GM11168 (cell line): ENCODE data around the gene DNM3.
"Not testable (repeated sequence)": the region's sequence is repeated elsewhere in the genome, so short reads cannot be mapped to it uniquely, and the experiment has no call there.

Experiments
- in situ Hi-C: fragments of 300-500 bp; cut with MboI; formaldehyde crosslinking; loops from one replicate; pipeline ENCODE4 v1.12.0; 2022; ENCODE audit warnings: low sequenced_read_pairs; ENCODE audit not compliant: unreplicated experiment

DNM3 gene

DNA sequence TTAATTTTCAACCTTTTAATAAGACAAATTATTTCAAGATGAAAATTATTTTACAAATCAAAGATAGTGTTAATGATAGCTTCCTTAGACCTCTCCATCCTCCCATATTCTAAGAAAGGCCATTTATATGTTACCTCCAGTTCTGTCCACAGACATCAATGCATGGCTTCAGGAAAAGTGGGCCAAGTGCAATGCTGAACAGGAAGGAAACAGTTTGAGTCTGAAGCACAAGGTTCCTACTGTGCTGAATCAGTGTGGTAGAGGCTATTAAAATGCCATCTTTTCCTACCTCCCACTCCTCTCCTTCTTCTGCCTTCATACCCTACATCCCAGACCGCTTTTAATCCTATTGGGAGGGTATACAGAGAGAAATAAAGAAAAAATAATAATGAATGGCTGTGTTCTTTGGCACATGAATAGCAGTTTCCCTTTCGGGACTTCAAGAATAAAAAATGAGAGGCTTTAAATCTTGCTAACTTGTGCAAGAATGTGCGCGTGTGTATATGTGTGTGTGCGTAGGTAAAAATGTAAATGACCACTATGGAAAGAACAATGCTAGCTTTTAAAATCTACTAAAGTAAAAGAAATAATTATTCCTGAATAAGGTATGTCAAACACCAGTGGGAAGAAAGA, 516.6 kb downstream of the DNM3 start:
- in situ Hi-C loops, result loop anchor here (5.0 kb wide), 1 partner anchor 34 kb away; no protein-coding TSS in a partner anchor

- in situ Hi-C loops, result loop anchor here (5.0 kb wide), 1 partner anchor 33 kb away; no protein-coding TSS in a partner anchor
Observed at GRCh38 chr1:172359491-172359999, 518.2 kb downstream of the DNM3 start.

- in situ Hi-C loops, result no loop called here
Observed at GRCh38 chr1:172360511-172360910, 519.2 kb downstream of the DNM3 start.

- in situ Hi-C loops, result no loop called here
Observed at GRCh38 chr1:172360985-172361384, 519.7 kb downstream of the DNM3 start.

DNA sequence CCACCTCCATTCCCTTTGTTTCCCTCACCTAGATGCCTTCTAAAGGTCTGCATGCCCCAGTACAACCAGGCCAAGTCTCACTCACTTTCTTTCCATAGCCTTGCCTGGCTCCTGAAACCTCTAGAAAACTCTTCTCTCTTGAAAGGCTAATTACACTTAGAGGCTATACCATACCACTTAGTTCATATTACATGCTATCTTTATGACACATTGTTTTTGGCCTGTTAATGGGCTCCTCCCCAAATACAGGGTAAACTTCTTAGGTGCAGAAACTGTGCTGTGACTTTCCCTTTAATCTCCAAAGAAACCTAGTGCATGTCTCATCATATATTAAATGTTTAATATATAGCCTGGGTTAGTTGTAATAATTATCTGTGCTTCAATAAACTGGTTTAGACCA, 522.6 kb downstream of the DNM3 start:
- in situ Hi-C loops, result no loop called here

DNA sequence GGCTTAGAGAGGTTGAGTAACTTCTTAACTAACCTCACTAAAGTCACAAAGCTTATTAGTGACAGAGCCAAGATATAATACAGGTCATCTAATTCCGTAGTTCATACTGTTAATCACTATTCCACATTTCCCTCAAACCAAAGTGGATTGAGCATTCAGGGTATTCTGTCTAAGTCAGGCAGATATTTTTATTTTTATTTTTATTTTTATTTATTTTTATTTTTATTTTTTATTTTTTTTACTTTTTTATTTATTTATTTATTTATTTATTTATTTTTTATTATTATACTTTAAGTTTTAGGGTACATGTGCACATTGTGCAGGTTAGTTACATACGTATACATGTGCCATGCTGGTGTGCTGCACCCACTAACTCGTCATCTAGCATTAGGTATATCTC, 530.3 kb downstream of the DNM3 start:
- in situ Hi-C loops, result not testable (repeated sequence)

DNA sequence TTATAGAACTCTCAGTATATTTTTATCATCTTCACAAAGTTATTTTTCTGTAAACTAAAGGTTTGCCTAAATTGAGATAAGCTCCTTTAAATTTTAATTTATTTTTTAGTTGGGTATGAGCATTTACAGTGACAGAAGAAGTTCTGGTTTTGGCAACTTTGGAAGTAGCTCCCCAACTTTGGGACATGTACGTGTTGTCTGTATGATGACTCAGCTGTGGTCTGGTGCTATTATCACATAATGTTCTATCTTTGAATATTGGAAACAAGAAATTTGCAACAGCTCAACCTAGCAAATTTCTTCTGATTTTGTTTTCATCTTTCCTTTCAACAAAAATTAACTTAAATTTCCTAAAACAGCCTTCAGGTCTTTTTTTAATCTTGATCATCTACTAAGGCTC, 532.6 kb downstream of the DNM3 start:
- in situ Hi-C loops, result no loop called here

DNA sequence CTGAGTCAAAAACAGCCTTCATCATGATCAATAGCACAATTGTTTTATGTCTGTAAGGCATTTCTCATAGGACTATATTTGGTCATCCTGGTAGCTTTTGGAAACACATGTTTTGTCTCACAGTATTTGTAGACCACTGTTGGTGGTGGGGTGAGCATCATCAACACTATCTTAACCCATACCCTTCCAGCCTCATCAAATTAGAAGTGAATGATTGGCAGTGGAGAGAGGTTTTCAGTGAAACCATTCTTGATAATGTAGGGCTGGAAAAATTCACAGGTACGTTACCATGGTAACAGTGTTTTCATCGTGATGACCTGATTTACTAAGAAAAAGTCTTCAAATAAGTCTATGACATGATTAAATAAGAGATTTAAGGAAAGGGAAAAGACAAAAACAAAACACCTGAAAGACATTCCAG, 533.9 kb downstream of the DNM3 start:
- in situ Hi-C loops, result no loop called here

- in situ Hi-C loops, result no loop called here
Observed at GRCh38 chr1:172376431-172376830, 535.1 kb downstream of the DNM3 start.

DNA sequence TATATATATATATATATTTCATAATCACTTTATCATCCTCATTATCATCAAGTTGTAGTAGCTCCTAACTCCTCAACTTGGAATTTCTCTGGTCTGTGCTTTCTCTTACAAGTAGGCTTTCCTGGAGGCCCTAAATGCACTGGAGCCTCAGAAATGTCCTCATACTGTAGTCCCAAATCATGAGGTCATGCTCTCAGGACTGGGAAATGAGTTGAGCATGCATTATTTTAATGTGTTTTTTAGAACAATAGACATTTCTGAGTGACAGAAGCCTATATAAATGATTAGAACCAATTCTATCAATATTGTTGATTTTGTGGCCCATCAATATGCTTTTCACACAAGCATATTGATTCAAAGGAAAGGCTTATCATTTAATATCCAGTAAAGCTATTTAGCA, 536.3 kb downstream of the DNM3 start:
- in situ Hi-C loops, result no loop called here

DNA sequence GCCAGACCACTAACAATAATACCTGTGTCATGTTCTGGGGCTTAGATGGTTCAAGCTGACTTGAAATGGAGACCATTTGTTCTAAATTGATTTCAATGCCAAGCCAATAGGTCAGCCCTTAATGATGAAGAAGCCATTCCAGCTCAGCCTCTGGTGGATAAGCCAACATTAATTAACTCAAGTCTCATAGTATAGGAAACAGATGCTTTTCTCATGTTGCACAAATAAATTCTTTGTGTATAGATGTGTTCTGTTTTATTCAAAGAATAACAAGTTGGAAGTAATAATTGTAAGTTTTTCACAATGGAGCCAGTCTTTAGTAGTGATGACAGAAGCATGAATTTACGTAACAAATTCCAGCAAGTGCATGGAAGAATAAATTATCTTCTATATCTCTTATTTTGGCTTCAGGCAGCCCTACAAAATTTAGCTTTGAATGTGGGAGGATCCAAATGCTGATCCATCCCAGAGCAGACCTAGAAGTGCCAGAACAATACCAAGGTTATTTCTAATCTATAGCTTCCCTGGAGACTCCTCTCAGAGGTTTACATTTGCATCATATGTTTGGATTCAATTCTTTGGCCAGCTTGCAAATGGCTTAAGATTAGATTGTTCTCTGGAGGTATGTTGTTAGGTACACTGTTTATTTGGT, 536.9 kb downstream of the DNM3 start:
- in situ Hi-C loops, result no loop called here

- in situ Hi-C loops, result no loop called here
Observed at GRCh38 chr1:172380441-172381244, 539.3 kb downstream of the DNM3 start.

GRCh38 chr1:172381946-172382345, 540.6 kb downstream of the DNM3 start:
- in situ Hi-C loops, result no loop called here

DNA sequence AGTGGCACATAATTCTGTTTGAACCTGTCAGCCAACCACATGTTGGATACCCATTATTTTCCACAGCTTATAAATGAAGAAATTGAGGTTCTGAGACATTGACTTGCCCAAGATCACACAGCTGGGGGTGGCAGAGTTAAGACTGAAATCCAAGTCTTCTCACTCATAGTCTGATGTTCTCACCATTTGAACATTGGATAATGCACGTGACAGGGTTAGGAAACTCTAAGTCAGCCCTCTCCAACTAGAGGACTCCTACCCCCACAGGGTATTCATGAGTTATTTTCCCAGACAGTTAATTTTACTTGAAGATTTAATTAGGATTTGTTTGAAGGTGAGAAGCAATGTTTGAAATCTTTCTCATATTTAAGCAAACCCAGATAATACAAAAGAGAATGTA, 541.1 kb downstream of the DNM3 start:
- in situ Hi-C loops, result no loop called here

DNA sequence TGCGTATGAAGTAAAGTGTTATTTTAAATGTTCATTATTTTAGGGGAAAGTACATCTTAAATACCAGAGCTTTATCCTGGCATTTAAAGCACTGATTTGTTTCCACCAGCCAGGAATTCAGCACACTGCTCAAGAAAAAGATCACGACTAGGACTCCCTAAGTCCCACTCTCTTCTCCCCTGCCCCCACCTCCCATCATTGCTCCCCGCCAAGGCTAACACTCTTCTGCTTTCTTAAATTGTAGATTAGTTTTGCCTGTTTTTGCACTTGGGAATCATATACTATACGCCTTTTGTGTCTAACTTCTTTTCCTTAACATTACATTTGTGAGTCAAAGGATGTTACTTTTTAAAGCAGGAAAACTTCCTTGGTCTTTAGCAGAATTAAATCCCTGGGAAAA, 541.7 kb downstream of the DNM3 start:
- in situ Hi-C loops, result no loop called here

DNA sequence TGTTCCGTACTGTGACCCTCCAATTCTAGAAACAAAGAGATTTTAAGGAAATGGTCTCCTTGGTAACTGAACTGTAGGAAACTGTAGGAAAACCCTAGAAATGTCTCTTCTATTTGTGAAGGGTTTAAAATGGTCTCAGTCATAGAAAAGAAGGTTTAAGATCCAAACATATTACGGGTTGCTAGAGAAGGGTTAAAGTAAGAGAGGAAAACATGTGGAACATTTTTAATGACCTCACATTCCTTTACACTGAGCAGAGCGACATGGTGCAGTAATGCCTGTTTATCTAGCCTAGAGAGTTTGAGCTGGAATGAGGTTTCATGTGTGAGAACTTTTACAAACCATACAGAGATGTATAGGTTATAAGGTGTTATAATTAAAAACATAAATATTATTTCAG, 542.2 kb downstream of the DNM3 start:
- in situ Hi-C loops, result no loop called here

GRCh38 chr1:172384656-172385055, 543.4 kb downstream of the DNM3 start:
- in situ Hi-C loops, result no loop called here

DNA sequence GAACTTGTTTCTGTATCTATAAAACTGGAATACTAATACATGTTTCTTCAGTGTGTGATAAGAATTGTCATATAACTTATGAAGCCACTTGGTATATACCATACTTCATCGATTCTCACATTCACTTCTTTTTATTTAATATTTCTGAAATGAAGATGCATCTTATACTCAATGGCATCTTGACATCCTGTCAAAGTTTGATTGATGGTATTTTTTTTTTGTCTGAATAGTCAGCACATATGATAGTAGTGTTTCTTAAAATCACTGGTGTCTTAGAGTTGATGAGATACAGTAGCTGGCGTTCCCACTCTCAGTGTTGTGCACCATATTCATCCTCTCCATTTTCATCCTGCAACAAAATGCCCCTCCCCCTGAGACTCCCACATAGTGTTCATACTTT, 544.7 kb downstream of the DNM3 start:
- in situ Hi-C loops, result no loop called here

- in situ Hi-C loops, result no loop called here
Observed at GRCh38 chr1:172388490-172388889, 547.2 kb downstream of the DNM3 start.

GRCh38 chr1:172390301-172390682, 549.0 kb downstream of the DNM3 start:
- in situ Hi-C loops, result loop anchor here (5.0 kb wide), 1 partner anchor 33 kb away; no protein-coding TSS in a partner anchor
